Measurements from ENCODE around the gene ZNF276.
"Not testable (repeated sequence)": the region's sequence is repeated elsewhere in the genome, so short reads cannot be mapped to it uniquely, and the experiment has no call there.

Gene ZNF276

GRCh38 chr16:89779909-89780305 lies 58.6 kb downstream of the ZNF276 start:
- DNase-seq (ENCODE audit: low read depth in 2 of 3, low spot score in 1 of 3): no peak

GRCh38 chr16:89782489-89782888 lies 61.2 kb downstream of the ZNF276 start:
- no peak for DNase-seq (ENCODE audit: low read depth in 2 of 3, low spot score in 1 of 3)

DNA sequence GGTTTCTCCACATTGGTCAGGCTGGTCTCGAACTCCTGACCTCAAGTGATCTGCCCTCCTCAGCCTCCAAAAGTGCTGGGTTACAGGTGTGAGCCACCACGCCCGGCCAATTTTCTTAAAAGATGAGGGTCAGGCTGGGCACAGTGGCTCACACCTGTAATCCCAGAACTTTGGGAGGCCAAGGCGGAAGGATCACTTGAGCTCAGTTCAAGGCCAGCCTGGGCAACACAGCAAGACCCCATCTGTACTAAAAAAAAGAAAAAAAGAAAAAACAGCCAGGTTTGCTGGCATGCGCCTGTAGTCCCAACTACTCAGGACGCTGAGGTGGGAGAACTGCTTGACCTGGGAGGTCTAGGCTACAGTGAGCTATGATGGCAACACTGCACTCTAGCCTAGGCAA lies 62.6 kb downstream of the ZNF276 start:
- DNase-seq (ENCODE audit: low read depth in 2 of 3, low spot score in 1 of 3): not testable (repeated sequence)

GRCh38 chr16:89784406-89784805 lies 63.1 kb downstream of the ZNF276 start:
- DNase-seq (ENCODE audit: low read depth in 2 of 3, low spot score in 1 of 3): no peak

- no peak for DNase-seq (ENCODE audit: low read depth in 2 of 3, low spot score in 1 of 3)
Measured at GRCh38 chr16:89785523-89786155, 64.3 kb downstream of the ZNF276 start.

DNA sequence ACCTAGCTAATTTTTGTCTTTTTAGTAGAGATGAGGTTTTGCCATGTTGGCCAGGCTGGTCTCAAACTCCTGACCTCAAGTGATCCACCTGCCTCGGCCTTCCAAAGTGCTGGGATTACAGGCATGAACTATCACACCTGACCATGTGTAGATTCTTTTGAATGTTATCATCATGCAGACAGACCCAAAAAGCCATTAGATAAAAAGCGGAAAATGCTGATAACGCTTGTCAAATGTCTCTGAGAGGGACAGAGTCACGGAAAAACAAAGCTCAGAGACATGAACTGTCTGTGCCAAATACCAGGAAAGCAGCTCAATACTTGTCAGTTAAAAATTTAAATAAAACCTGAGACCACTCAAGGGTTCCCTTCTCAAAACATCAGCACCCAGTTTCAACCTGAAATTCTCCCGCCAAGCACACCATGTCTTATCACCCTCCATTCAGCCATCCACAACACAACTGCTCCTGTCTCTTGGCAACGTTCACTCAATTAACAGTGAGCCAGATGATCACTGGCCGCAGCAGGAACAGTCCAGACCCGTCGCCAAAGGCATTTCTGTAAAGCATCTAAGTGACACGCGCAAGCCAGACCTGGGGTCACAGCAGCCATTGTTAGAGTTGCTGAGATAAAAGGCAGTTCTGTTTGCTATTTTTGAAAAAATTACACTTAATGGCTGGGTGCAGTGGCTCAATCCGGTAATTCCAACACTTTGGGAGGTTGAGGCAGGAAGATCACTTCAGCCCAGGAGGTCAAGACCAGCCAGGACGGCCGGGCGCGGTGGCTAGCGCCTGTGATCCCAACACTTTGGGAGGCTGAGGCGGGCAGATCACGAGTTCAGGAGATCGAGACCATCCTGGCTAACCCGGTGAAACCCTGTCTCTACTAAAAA lies 65.4 kb downstream of the ZNF276 start:
- DNase-seq (ENCODE audit: low read depth in 2 of 3, low spot score in 1 of 3): no peak

DNA sequence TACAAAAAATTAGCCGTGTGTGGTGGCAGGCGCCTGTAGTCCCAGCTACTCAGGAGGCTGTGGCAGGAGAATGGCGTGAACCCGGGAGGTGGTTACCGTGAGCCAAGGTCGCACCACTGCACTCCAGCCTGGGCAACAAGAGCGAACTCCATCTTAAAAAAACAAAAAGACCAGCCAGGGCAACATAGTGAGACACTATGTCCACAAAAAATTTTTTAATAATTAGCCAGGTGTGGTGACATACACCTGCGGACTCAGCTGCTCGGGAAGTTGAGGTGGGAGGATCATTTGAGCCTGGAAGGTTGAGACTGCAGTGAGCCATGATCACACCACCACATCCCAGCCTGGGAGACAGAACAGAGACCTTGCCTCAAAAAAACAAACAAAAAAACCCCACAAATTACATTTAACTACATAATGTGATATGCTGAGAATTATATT lies 66.0 kb downstream of the ZNF276 start:
- DNase-seq (ENCODE audit: low read depth in 2 of 3, low spot score in 1 of 3): no peak

Data from stimulated activated CD4-positive, alpha-beta T cell treated with anti-CD3 and anti-CD28 coated beads, Interleukin-12 subunit alpha, Interleukin-12 subunit beta, amount 100 ng/mL, for 48 hours (primary cell).